GM10266 (cell line): ENCODE results near the gene NOTCH1.

Source experiments
- DNase-seq: peaks from one replicate; pipeline ENCODE4 v3.0.0; 2012; ENCODE audit errors: extremely low spot score
- CTCF ChIP-seq: IDR thresholded peaks from 2 replicates; pipeline ENCODE4 v1.5.1; 2012; ENCODE audit warnings: mild to moderate bottlenecking, low read depth; ENCODE audit not compliant: control insufficient read depth, insufficient read depth; ENCODE audit errors: missing control alignments

Gene NOTCH1

GRCh38 chr9:136531904-136532798, 13.7 kb downstream of the NOTCH1 start:
- no peak for TF ChIP-seq CTCF

GRCh38 chr9:136531186-136531903, 14.5 kb downstream of the NOTCH1 start:
- DNase-seq: no peak
- no peak for TF ChIP-seq CTCF

More at GRCh38 chr9:136531904-136532798, 13.7 kb downstream of the NOTCH1 start:
- no peak for DNase-seq

- TF ChIP-seq CTCF: no peak
- no peak for DNase-seq
Observed at GRCh38 chr9:136530461-136531089, 15.3 kb downstream of the NOTCH1 start.

GRCh38 chr9:136529516-136530460, 16.1 kb downstream of the NOTCH1 start:
- TF ChIP-seq CTCF: no peak
- no peak for DNase-seq

GRCh38 chr9:136528716-136529341, 17.0 kb downstream of the NOTCH1 start:
- DNase-seq: no peak
- no peak for TF ChIP-seq CTCF
